GM12878 (cell line): ENCODE results near the gene FAM163B. TPM values are rescaled to one million over a fixed set of nuclear protein-coding genes. Genes with fewer than 3 reads are reported as not detected.

Experiments
- ATAC-seq: fragments of 200-7000 bp; cut with Tn5 transposase; 3 replicates; pipeline ENCODE4 v1.9.1; 2020; ENCODE audit warnings: mild to moderate bottlenecking, moderate library complexity
- BruUV-seq: library from RNA; stranded (reverse); fragments of 400-500 nt; replicated peaks from 2 replicates; lab custom pipeline; 2021; lab: Mats Ljungman, UMichigan
- CTCF ChIA-PET: fragments of 300-600 bp; sonication (Branson Sonifier 250); formaldehyde crosslinking; extraction: SDS; loops from one replicate; lab custom pipeline; 2021; ENCODE audit warnings: inconsistent platforms; lab: Yijun Ruan, JAX
- POLR2A ChIA-PET: fragments of 350-600 bp; formaldehyde crosslinking; extraction: SDS; loops from one replicate; lab custom pipeline; 2021; ENCODE audit warnings: inconsistent platforms; lab: Charles Lee
- RAD21 ChIA-PET: fragments of 300-600 bp; sonication (Branson Sonifier 250); formaldehyde crosslinking; loops from one replicate; lab custom pipeline; 2023; ENCODE audit warnings: antibody characterized with exemption; ENCODE audit not compliant: unreplicated experiment; lab: Charles Lee
- SMC1A ChIA-PET: fragments of 300-600 bp; sonication (Branson Sonifier 250); formaldehyde crosslinking; loops from one replicate; lab custom pipeline; 2023; ENCODE audit not compliant: unreplicated experiment, uncharacterized antibody; lab: Charles Lee
- DNase-seq: peaks from one replicate; pipeline ENCODE4 v3.0.0-alpha.2; 2011; ENCODE audit warnings: low read depth, low spot score
- FAIRE-seq: peaks from 3 replicates; lab custom pipeline; 2011; peaks lifted over from hg19 to GRCh38; lab: Jason Lieb, UNC
- H2AFZ ChIP-seq: 2 replicates; pipeline ENCODE4 v1.6.0; 2011; ENCODE audit warnings: low read depth, low read length, control low read depth; ENCODE audit not compliant: control insufficient read depth
- H3K27ac ChIP-seq: 2 replicates; pipeline ENCODE4 v1.5.1; 2011; ENCODE audit warnings: control low read depth; ENCODE audit not compliant: control insufficient read depth, insufficient read depth
- H3K27me3 ChIP-seq, 2 experiments: replicated peaks in 1 of 2; 2 replicates each; pipeline versions ENCODE4 v1.6.0 to v1.6.1; 2011; ENCODE audit warnings: low read length in 1 of 2; ENCODE audit not compliant: control insufficient read depth in 2 of 2, insufficient read depth in 2 of 2
- H3K36me3 ChIP-seq, 2 experiments: 2 replicates each; pipeline ENCODE4 v1.5.1; 2011; ENCODE audit warnings: low read length in 1 of 2; ENCODE audit not compliant: control insufficient read depth in 2 of 2, insufficient read depth in 2 of 2
- H3K4me1 ChIP-seq: 2 replicates; pipeline ENCODE4 v1.6.1; 2011; ENCODE audit warnings: mild to moderate bottlenecking, low read length, moderate library complexity, mixed read lengths; ENCODE audit not compliant: control insufficient read depth, insufficient read depth
- H3K4me2 ChIP-seq: 2 replicates; pipeline ENCODE4 v1.6.0; 2011; ENCODE audit warnings: control low read depth; ENCODE audit not compliant: control insufficient read depth, insufficient read depth
- H3K4me3 ChIP-seq: fragments of 200-600 bp; sonication (generic); 2 replicates; pipeline ENCODE4 v1.5.1; 2016
- H3K79me2 ChIP-seq: 2 replicates; pipeline ENCODE4 v1.6.0; 2011; ENCODE audit warnings: low read length; ENCODE audit not compliant: control insufficient read depth, insufficient read depth
- H3K9ac ChIP-seq: 2 replicates; pipeline ENCODE4 v1.8.0; 2011; ENCODE audit warnings: low read length, control low read depth, mixed read lengths; ENCODE audit not compliant: control insufficient read depth, insufficient read depth
- H3K9me3 ChIP-seq: replicated peaks from 3 replicates; pipeline ENCODE4 v1.5.1; 2011; ENCODE audit warnings: mild to moderate bottlenecking, low read length; ENCODE audit not compliant: control insufficient read depth, insufficient read depth
- H4K20me1 ChIP-seq: 2 replicates; pipeline ENCODE4 v1.6.0; 2011; ENCODE audit not compliant: control insufficient read depth, insufficient read depth
- IKZF2 ChIP-seq, 2 experiments: fragments of 450-650 bp; IDR thresholded peaks; 2 replicates each; pipeline ENCODE4 v1.6.1; 2017; ENCODE audit warnings: mild to moderate bottlenecking in 2 of 2, moderate library complexity in 2 of 2
- PBX3 ChIP-seq: IDR thresholded peaks from 2 replicates; pipeline ENCODE4 v1.6.1; 2011; ENCODE audit warnings: mild to moderate bottlenecking, low read depth, low read length, moderate library complexity; ENCODE audit not compliant: insufficient replicate concordance
- RELA ChIP-seq: fragments of 450-650 bp; IDR thresholded peaks from 2 replicates; pipeline ENCODE4 v1.8.0; 2014; ENCODE audit warnings: borderline replicate concordance; ENCODE audit not compliant: partially characterized antibody
- SIN3A ChIP-seq: IDR thresholded peaks from 2 replicates; pipeline ENCODE4 v1.6.1; 2012; ENCODE audit warnings: low read depth, low read length, improper control_type of control experiment
- WGBS: methylation state at CpG from one replicate; pipeline ENCODE4 v1.1.6; 2016; ENCODE audit warnings: low lambda C conversion rate; ENCODE audit not compliant: insufficient replicate concordance, insufficient coverage; ENCODE audit errors: missing lambda C conversion rate; 5-methylcytosine and 5-hydroxymethylcytosine counted together
- in situ Hi-C: fragments of 300-500 bp; cut with MboI; formaldehyde crosslinking; loops from 9 replicates; pipeline ENCODE4 v1.14.3; 2018; ENCODE audit warnings: mixed read lengths
- intact Hi-C: fragments of 100-400 bp; cut with micrococcal nuclease; formaldehyde crosslinking; loops from one replicate; pipeline ENCODE4 v1.14.2; 2022; ENCODE audit not compliant: unreplicated experiment
- polyA plus RNA-seq, 11 experiments: library from polyadenylated mRNA; depleted of rRNA in 4 of 11; unstranded in 6 of 11; stranded (reverse) in 5 of 11; fragments of >200 nt; fragmentation: Nextera tagmentation in 4 of 11; fragmentation: Illumina TruSeq in 1 of 11; extraction: Ambion mirVana in 4 of 11; extraction: Trizol in 1 of 11; gene quantifications; 1 replicate in 1 of 11; 2 replicates in 10 of 11; pipeline versions ENCODE4 v1.2.1 to v1.2.3, GENCODE V29; 2011 to 2016; ENCODE audit warnings: inconsistent platforms in 2 of 11, missing spikeins in 2 of 11, low read depth in 1 of 11
- total RNA-seq, 4 experiments: library from RNA; depleted of rRNA in 3 of 4; stranded (reverse); fragments of >200 nt in 3 of 4; fragmentation: Illumina TruSeq in 1 of 4; extraction: Trizol in 1 of 4; gene quantifications; 2 replicates each; pipeline versions ENCODE4 v1.2.1 to v1.2.3, GENCODE V29; 2013 to 2021

The FAM163B gene
- total and polyA plus RNA-seq, 10 of the 15 experiments (the other 5 are each of a cell fraction or from before 2014, with no cell fraction given) = not detected

GRCh38 chr9:133587051-133587450 is 22.1 kb downstream of the FAM163B start:
- no peaks in the 10 kb centered on the region; the same call in 2 of the 3 replicates for H3K9me3 ChIP-seq
- ChIA-PET SMC1A (no interaction called here), CTCF (no interaction called here), RAD21 (no interaction called here), POLR2A (no interaction called here)
- H3K27me3 ChIP-seq = peaks cover 18 to 20% of the 10 kb centered on the region in 2 experiments
- no peak overlapping the region for H3K27ac ChIP-seq
- no peak for DNase-seq
- H3K4me2 ChIP-seq = no peak overlapping the region
- 45% methylated on average over 8 of the region's 8 CpGs for WGBS
- H4K20me1 ChIP-seq = no peaks in the 10 kb centered on the region
- H3K36me3 ChIP-seq = no peaks in the 10 kb centered on the region
- no peak for ATAC-seq
- TF ChIP-seq SIN3A (no peak), PBX3 (no peak), RELA (no peak), IKZF2 (IDR thresholded peaks at IDR 0.05) (no peak)
- intact Hi-C loops (loop anchor here (5.0 to 10.0 kb wide), 2 partner anchors 138 to 405 kb away; partner anchors contain the start of gene VAV2), in situ Hi-C loops (no loop called here)
- FAIRE-seq = no peak
- H3K4me1 ChIP-seq = no peaks in the 10 kb centered on the region
- no peaks in the 10 kb centered on the region for H3K79me2 ChIP-seq
- no peak overlapping the region for H3K4me3 ChIP-seq
- BruUV-seq = no TSS peak
- no peak overlapping the region for H3K9ac ChIP-seq
- H2AFZ ChIP-seq = no peak overlapping the region
